HepG2 (cell line): ENCODE results near the gene AXIN2. TPM values are rescaled to one million over a fixed set of nuclear protein-coding genes. Genes with fewer than 3 reads are reported as not detected.
A peak's percentile ranks its signal among the peaks of the same experiment; 100 is the strongest.

ENCODE experiments used
- GZF1 ChIP-seq: sonication (generic); formaldehyde crosslinking; IDR thresholded peaks from 2 replicates; pipeline ENCODE4 v1.5.1; 2020; ENCODE audit warnings: mild to moderate bottlenecking, missing genetic modification reagents
- IRF9 ChIP-seq: sonication (generic); formaldehyde crosslinking; IDR thresholded peaks from 2 replicates; pipeline ENCODE4 v1.8.0; 2022; ENCODE audit warnings: missing genetic modification reagents, mild to moderate bottlenecking, borderline replicate concordance
- RBM39 ChIP-seq: fragments of 200-400 bp; formaldehyde crosslinking; IDR thresholded peaks from one replicate; pipeline ENCODE4 v1.6.1; 2018; ENCODE audit warnings: antibody characterized with exemption, mild to moderate bottlenecking, low read depth, low read length; ENCODE audit not compliant: poor library complexity, severe bottlenecking
- ZBED4 ChIP-seq: sonication (generic); formaldehyde crosslinking; IDR thresholded peaks from 2 replicates; pipeline ENCODE4 v1.4.0; 2020; ENCODE audit warnings: missing genetic modification reagents, borderline replicate concordance
- ZBTB26 ChIP-seq: IDR thresholded peaks from 2 replicates; pipeline ENCODE4 v1.6.1; 2016; ENCODE audit warnings: missing compliant biosample characterization, missing genetic modification reagents, borderline replicate concordance
- ZIK1 ChIP-seq: sonication (generic); formaldehyde crosslinking; IDR thresholded peaks from 2 replicates; pipeline ENCODE4 v1.5.0; 2020; ENCODE audit warnings: mild to moderate bottlenecking, low read depth, missing genetic modification reagents, borderline replicate concordance
- ZMYM4 ChIP-seq: sonication (generic); formaldehyde crosslinking; IDR thresholded peaks from 2 replicates; pipeline ENCODE4 v1.8.1; 2023; ENCODE audit warnings: mild to moderate bottlenecking, missing genetic modification reagents
- ZNF124 ChIP-seq: sonication (generic); formaldehyde crosslinking; IDR thresholded peaks from 2 replicates; pipeline ENCODE4 v1.4.0; 2020; ENCODE audit warnings: missing genetic modification reagents
- ZNF30 ChIP-seq: sonication (generic); formaldehyde crosslinking; IDR thresholded peaks from 2 replicates; pipeline ENCODE4 v1.5.0; 2020; ENCODE audit warnings: mild to moderate bottlenecking, missing genetic modification reagents
- polyA plus RNA-seq, 8 experiments: library from polyadenylated mRNA; depleted of rRNA in 3 of 8; stranded (reverse) in 7 of 8; unstranded in 1 of 8; fragments of >200 nt; fragmentation: Illumina TruSeq in 4 of 8; extraction: Trizol in 4 of 8; gene quantifications; 2 replicates each; pipeline versions ENCODE4 v1.2.1 to v1.2.3, GENCODE V29; 2011 to 2016; ENCODE audit warnings: low read depth in 4 of 8, missing spikeins in 1 of 8, mixed read lengths in 1 of 8; ENCODE audit not compliant: insufficient read depth in 1 of 8
- total RNA-seq, 5 experiments: library from RNA; depleted of rRNA; stranded (reverse); fragments of >200 nt; fragmentation: Illumina TruSeq; extraction: Trizol; gene quantifications; 2 replicates each; pipeline ENCODE4 v1.2.3, GENCODE V29; 2016; ENCODE audit warnings: low read depth in 1 of 5

The AXIN2 gene
- total and polyA plus RNA-seq, 2 of the 13 experiments (the other 11 are each of a cell fraction or from before 2014, with no cell fraction given) = 58.6 to 63.4 TPM

- TF ChIP-seq IRF9 (CRISPR knock-in tag) = 0 out of 2 replicates have a peak, but pooled peaks have one; percentile 12
- TF ChIP-seq ZBTB26 = no peak
- peak; percentile 22 for TF ChIP-seq ZMYM4 (CRISPR knock-in tag)
- 0 out of 2 replicates have a peak, but pooled peaks have one; percentile 14 for TF ChIP-seq ZBED4 (CRISPR knock-in tag)
- peak; percentile 6 for TF ChIP-seq RBM39
- TF ChIP-seq ZNF30 = peak; percentile 21; the same call in 1 of the 2 replicates
- no peak for TF ChIP-seq GZF1
- TF ChIP-seq ZNF124 (CRISPR knock-in tag) = 0 out of 2 replicates have a peak, but pooled peaks have one; percentile 0
- TF ChIP-seq ZIK1 (CRISPR knock-in tag) = no peak
Measured at GRCh38 chr17:65562206-65562531, 721 bp upstream of the AXIN2 start (continued).
